HepG2 (cell line): ENCODE results near the gene NOXO1. TPM values are rescaled to one million over a fixed set of nuclear protein-coding genes. Genes with fewer than 3 reads are reported as not detected.

Experiments
- FIP1L1 ChIP-seq: fragments of 200-400 bp; formaldehyde crosslinking; IDR thresholded peaks from 2 replicates; pipeline ENCODE4 v1.6.1; 2018; ENCODE audit warnings: low read depth, mild to moderate bottlenecking, low read length, moderate library complexity, borderline replicate concordance; ENCODE audit not compliant: insufficient read depth
- PAX8 ChIP-seq: sonication (generic); formaldehyde crosslinking; IDR thresholded peaks from 2 replicates; pipeline ENCODE4 v1.8.0; 2022; ENCODE audit warnings: mild to moderate bottlenecking, missing genetic modification reagents, borderline replicate concordance
- TCF12 ChIP-seq, 2 experiments: fragments of 450-650 bp in 1 of 2; sonication (generic) in 1 of 2; formaldehyde crosslinking in 1 of 2; IDR thresholded peaks; 2 replicates each; pipeline versions ENCODE4 v1.6.1 to v1.8.0; 2017 to 2022; ENCODE audit warnings: antibody characterized with exemption in 1 of 2, mild to moderate bottlenecking in 1 of 2, missing genetic modification reagents in 1 of 2, moderate library complexity in 1 of 2
- TSC22D2 ChIP-seq: sonication (generic); formaldehyde crosslinking; IDR thresholded peaks from 2 replicates; pipeline ENCODE4 v1.5.1; 2020; ENCODE audit warnings: missing genetic modification reagents, mild to moderate bottlenecking, borderline replicate concordance
- ZNF138 ChIP-seq: sonication (generic); formaldehyde crosslinking; IDR thresholded peaks from 2 replicates; pipeline ENCODE4 v1.5.0; 2020; ENCODE audit warnings: mild to moderate bottlenecking, low read depth, missing genetic modification reagents
- ZNF232 ChIP-seq: sonication (generic); formaldehyde crosslinking; IDR thresholded peaks from 2 replicates; pipeline ENCODE4 v1.4.0; 2020; ENCODE audit warnings: missing genetic modification reagents, borderline replicate concordance
- ZNF256 ChIP-seq: sonication (generic); formaldehyde crosslinking; conservative IDR thresholded peaks from 2 replicates; pipeline ENCODE4 v1.4.0; 2020; ENCODE audit warnings: missing genetic modification reagents
- ZNF274 ChIP-seq: sonication (generic); formaldehyde crosslinking; IDR thresholded peaks from 2 replicates; pipeline ENCODE4 v1.5.1; 2020; ENCODE audit warnings: mild to moderate bottlenecking, missing genetic modification reagents
- ZNF839 ChIP-seq: sonication (generic); formaldehyde crosslinking; IDR thresholded peaks from 2 replicates; pipeline ENCODE4 v1.4.0; 2020; ENCODE audit warnings: missing genetic modification reagents, mild to moderate bottlenecking, borderline replicate concordance
- polyA plus RNA-seq, 8 experiments: library from polyadenylated mRNA; depleted of rRNA in 3 of 8; stranded (reverse) in 7 of 8; unstranded in 1 of 8; fragments of >200 nt; fragmentation: Illumina TruSeq in 4 of 8; extraction: Trizol in 4 of 8; gene quantifications; 2 replicates each; pipeline versions ENCODE4 v1.2.1 to v1.2.3, GENCODE V29; 2011 to 2016; ENCODE audit warnings: low read depth in 4 of 8, missing spikeins in 1 of 8, mixed read lengths in 1 of 8; ENCODE audit not compliant: insufficient read depth in 1 of 8
- total RNA-seq, 5 experiments: library from RNA; depleted of rRNA; stranded (reverse); fragments of >200 nt; fragmentation: Illumina TruSeq; extraction: Trizol; gene quantifications; 2 replicates each; pipeline ENCODE4 v1.2.3, GENCODE V29; 2016; ENCODE audit warnings: low read depth in 1 of 5
- TF ChIP-seq, protein P1 (sequence below): sonication (generic); formaldehyde crosslinking; IDR thresholded peaks from 2 replicates; pipeline ENCODE4 v1.4.0; 2020; ENCODE audit warnings: missing genetic modification reagents, borderline replicate concordance
- TF ChIP-seq, protein P2 (sequence below), 2 experiments: sonication (generic) in 1 of 2; formaldehyde crosslinking in 1 of 2; IDR thresholded peaks; 2 replicates each; pipeline versions ENCODE4 v1.5.1 to v1.6.1; 2011 to 2020; ENCODE audit warnings: borderline replicate concordance in 1 of 2, low read depth in 1 of 2, low read length in 1 of 2, mild to moderate bottlenecking in 1 of 2, missing genetic modification reagents in 1 of 2, moderate library complexity in 1 of 2
- TF ChIP-seq, protein P3 (sequence below): sonication (generic); formaldehyde crosslinking; IDR thresholded peaks from 2 replicates; pipeline ENCODE4 v1.8.1; 2023; ENCODE audit warnings: mild to moderate bottlenecking, missing genetic modification reagents
- TF ChIP-seq, protein P4 (sequence below): sonication (generic); formaldehyde crosslinking; conservative IDR thresholded peaks from 2 replicates; pipeline ENCODE4 v1.8.0; 2022; ENCODE audit warnings: low read depth, missing genetic modification reagents
- TF ChIP-seq, protein P5 (sequence below): IDR thresholded peaks from 2 replicates; pipeline ENCODE4 v1.6.1; 2016; ENCODE audit warnings: missing compliant biosample characterization, missing genetic modification reagents, borderline replicate concordance
- TF ChIP-seq, protein P6 (sequence below): IDR thresholded peaks from 2 replicates; pipeline ENCODE4 v1.6.1; 2018; ENCODE audit warnings: missing genetic modification reagents, mild to moderate bottlenecking, missing compliant biosample characterization

The NOXO1 gene
- total and polyA plus RNA-seq, 2 of the 13 experiments (the other 11 are each of a cell fraction or from before 2014, with no cell fraction given), result 0.69 to 1.4 TPM

DNA sequence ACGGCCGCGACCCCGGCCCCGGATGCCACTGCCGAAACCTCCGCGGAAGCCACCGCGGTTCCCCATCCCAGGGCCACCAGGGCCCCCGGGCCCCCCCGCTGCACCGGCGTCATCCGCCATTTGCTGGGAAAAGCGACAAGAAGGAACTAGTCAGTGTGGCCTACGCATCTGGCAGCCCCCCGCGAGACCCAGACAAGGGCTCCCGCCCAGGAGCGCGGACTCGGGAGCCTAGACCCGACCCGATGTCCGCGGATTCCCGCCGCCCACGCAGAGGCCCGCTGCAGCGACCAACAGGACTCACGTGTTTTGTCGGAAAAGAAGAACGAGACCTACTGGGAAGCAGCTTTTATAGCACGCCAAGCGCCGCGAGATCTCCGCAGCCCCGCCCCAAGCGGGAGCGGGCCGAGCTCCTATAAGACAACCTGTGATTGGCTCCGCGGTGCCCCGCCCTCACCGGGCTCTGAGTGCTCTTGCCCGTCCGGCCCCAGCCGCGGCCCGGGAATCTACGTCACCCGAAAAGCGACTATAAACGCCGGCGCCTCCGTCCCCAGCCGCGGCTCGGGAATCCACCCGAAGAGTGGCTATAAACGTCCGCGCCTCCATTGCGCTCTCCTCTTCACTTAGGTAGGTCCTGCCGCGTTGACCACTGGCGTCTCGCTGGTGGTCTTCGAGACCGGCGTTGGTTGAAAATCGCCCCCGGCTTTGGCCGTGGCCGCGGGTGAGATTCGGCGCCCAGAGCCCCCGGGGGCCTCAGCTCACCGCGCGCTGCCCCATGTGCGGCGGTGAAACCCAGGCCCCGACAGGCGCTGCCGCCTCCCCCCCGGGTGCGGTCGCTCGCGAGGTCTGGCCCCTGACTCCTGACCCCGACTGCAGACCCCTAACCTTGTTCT lies 16.5 kb downstream of the NOXO1 start, which contains the start of gene RPS2 (continued):
- TF ChIP-seq ZNF138 (CRISPR knock-in tag), result peak; percentile 74
- TF ChIP-seq, protein P1, sequence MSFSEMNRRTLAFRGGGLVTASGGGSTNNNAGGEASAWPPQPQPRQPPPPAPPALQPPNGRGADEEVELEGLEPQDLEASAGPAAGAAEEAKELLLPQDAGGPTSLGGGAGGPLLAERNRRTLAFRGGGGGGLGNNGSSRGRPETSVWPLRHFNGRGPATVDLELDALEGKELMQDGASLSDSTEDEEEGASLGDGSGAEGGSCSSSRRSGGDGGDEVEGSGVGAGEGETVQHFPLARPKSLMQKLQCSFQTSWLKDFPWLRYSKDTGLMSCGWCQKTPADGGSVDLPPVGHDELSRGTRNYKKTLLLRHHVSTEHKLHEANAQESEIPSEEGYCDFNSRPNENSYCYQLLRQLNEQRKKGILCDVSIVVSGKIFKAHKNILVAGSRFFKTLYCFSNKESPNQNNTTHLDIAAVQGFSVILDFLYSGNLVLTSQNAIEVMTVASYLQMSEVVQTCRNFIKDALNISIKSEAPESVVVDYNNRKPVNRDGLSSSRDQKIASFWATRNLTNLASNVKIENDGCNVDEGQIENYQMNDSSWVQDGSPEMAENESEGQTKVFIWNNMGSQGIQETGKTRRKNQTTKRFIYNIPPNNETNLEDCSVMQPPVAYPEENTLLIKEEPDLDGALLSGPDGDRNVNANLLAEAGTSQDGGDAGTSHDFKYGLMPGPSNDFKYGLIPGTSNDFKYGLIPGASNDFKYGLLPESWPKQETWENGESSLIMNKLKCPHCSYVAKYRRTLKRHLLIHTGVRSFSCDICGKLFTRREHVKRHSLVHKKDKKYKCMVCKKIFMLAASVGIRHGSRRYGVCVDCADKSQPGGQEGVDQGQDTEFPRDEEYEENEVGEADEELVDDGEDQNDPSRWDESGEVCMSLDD (CRISPR knock-in tag), result 0 out of 2 replicates have a peak, but pooled peaks have one; percentile 46
- no peak for TF ChIP-seq TCF12 (IDR thresholded peaks at IDR 0.05)
- no peak for TF ChIP-seq TCF12 (CRISPR knock-in tag; IDR thresholded peaks at IDR 0.05)
- TF ChIP-seq ZNF274, result 0 out of 2 replicates have a peak, but pooled peaks have one; percentile 49
- TF ChIP-seq, protein P2, sequence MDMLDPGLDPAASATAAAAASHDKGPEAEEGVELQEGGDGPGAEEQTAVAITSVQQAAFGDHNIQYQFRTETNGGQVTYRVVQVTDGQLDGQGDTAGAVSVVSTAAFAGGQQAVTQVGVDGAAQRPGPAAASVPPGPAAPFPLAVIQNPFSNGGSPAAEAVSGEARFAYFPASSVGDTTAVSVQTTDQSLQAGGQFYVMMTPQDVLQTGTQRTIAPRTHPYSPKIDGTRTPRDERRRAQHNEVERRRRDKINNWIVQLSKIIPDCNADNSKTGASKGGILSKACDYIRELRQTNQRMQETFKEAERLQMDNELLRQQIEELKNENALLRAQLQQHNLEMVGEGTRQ (IDR thresholded peaks at IDR 0.05; ENCODE audit: low read depth, low read length), result no peak
- TF ChIP-seq, protein P2 (CRISPR knock-in tag; IDR thresholded peaks at IDR 0.05; ENCODE audit: borderline replicate concordance), result 0 out of 2 replicates have a peak, but pooled peaks have one; percentile 32
- no peak; the same call in 1 of the 2 replicates for TF ChIP-seq ZNF256 (CRISPR knock-in tag)
- TF ChIP-seq, protein P3, sequence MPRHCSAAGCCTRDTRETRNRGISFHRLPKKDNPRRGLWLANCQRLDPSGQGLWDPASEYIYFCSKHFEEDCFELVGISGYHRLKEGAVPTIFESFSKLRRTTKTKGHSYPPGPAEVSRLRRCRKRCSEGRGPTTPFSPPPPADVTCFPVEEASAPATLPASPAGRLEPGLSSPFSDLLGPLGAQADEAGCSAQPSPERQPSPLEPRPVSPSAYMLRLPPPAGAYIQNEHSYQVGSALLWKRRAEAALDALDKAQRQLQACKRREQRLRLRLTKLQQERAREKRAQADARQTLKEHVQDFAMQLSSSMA, result no peak
- no peak; the same call in 1 of the 2 replicates for TF ChIP-seq TSC22D2 (CRISPR knock-in tag)
- no peak for TF ChIP-seq PAX8
- TF ChIP-seq, protein P4, sequence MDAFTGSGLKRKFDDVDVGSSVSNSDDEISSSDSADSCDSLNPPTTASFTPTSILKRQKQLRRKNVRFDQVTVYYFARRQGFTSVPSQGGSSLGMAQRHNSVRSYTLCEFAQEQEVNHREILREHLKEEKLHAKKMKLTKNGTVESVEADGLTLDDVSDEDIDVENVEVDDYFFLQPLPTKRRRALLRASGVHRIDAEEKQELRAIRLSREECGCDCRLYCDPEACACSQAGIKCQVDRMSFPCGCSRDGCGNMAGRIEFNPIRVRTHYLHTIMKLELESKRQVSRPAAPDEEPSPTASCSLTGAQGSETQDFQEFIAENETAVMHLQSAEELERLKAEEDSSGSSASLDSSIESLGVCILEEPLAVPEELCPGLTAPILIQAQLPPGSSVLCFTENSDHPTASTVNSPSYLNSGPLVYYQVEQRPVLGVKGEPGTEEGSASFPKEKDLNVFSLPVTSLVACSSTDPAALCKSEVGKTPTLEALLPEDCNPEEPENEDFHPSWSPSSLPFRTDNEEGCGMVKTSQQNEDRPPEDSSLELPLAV (CRISPR knock-in tag), result no peak
- TF ChIP-seq, protein P5, sequence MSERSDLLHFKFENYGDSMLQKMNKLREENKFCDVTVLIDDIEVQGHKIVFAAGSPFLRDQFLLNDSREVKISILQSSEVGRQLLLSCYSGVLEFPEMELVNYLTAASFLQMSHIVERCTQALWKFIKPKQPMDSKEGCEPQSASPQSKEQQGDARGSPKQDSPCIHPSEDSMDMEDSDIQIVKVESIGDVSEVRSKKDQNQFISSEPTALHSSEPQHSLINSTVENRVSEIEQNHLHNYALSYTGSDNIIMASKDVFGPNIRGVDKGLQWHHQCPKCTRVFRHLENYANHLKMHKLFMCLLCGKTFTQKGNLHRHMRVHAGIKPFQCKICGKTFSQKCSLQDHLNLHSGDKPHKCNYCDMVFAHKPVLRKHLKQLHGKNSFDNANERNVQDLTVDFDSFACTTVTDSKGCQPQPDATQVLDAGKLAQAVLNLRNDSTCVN, result no peak; the same call in 1 of the 2 replicates
- no peak for TF ChIP-seq ZNF839 (CRISPR knock-in tag)
- peak; percentile 30; the same call in 1 of the 2 replicates for TF ChIP-seq ZNF232 (CRISPR knock-in tag)
- TF ChIP-seq FIP1L1, result no peak
- TF ChIP-seq, protein P6, sequence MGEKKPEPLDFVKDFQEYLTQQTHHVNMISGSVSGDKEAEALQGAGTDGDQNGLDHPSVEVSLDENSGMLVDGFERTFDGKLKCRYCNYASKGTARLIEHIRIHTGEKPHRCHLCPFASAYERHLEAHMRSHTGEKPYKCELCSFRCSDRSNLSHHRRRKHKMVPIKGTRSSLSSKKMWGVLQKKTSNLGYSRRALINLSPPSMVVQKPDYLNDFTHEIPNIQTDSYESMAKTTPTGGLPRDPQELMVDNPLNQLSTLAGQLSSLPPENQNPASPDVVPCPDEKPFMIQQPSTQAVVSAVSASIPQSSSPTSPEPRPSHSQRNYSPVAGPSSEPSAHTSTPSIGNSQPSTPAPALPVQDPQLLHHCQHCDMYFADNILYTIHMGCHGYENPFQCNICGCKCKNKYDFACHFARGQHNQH (CRISPR knock-in tag), result peak; percentile 77
